COR-L47 (cell line): ENCODE data around the gene DNAJC11.
"Not testable (repeated sequence)": the region's sequence is repeated elsewhere in the genome, so short reads cannot be mapped to it uniquely, and the experiment has no call there.

ENCODE experiments used
- DNase-seq: peaks from one replicate; lab custom pipeline; 2025; lab: John Stamatoyannopoulos, UW

The DNAJC11 gene

GRCh38 chr1:6600410-6601048, 101.1 kb downstream of the DNAJC11 start:
- no peak for DNase-seq

GRCh38 chr1:6599991-6600390, 101.6 kb downstream of the DNAJC11 start:
- DNase-seq: not testable (repeated sequence)

GRCh38 chr1:6599141-6599975, 102.3 kb downstream of the DNAJC11 start:
- DNase-seq: no peak

GRCh38 chr1:6597777-6598131, 103.9 kb downstream of the DNAJC11 start:
- DNase-seq: no peak

- DNase-seq: no peak
Observed at GRCh38 chr1:6596886-6597776, 104.5 kb downstream of the DNAJC11 start.

GRCh38 chr1:6596351-6596750, 105.3 kb downstream of the DNAJC11 start:
- DNase-seq: no peak

GRCh38 chr1:6594977-6595740, 106.5 kb downstream of the DNAJC11 start:
- DNase-seq: no peak

GRCh38 chr1:6593810-6594209, 107.8 kb downstream of the DNAJC11 start:
- DNase-seq: no peak

GRCh38 chr1:6592865-6593593, 108.6 kb downstream of the DNAJC11 start:
- no peak for DNase-seq

GRCh38 chr1:6592441-6592840, 109.2 kb downstream of the DNAJC11 start:
- DNase-seq: no peak

GRCh38 chr1:6591644-6592043, 110.0 kb downstream of the DNAJC11 start:
- no peak for DNase-seq

- DNase-seq: no peak
Observed at GRCh38 chr1:6591222-6591621, 110.4 kb downstream of the DNAJC11 start.

GRCh38 chr1:6590046-6590445, 111.6 kb downstream of the DNAJC11 start:
- DNase-seq: no peak

- DNase-seq: no peak
Observed at GRCh38 chr1:6588893-6589520, 112.6 kb downstream of the DNAJC11 start.

GRCh38 chr1:6588128-6588892, 113.3 kb downstream of the DNAJC11 start:
- no peak for DNase-seq

GRCh38 chr1:6587261-6588005, 114.2 kb downstream of the DNAJC11 start:
- DNase-seq: no peak

- DNase-seq: no peak
Observed at GRCh38 chr1:6586404-6586816, 115.2 kb downstream of the DNAJC11 start.

- DNase-seq: no peak
Observed at GRCh38 chr1:6585841-6586240, 115.8 kb downstream of the DNAJC11 start.

GRCh38 chr1:6585081-6585722, 116.4 kb downstream of the DNAJC11 start:
- no peak for DNase-seq
